ENCODE measurements around the gene GPR108.
"Not testable (repeated sequence)": the region's sequence is repeated elsewhere in the genome, so short reads cannot be mapped to it uniquely, and the experiment has no call there.

GPR108 gene

GRCh38 chr19:6718741-6719539 lies 18.4 kb downstream of the GPR108 start:
- DNase-seq = no peak

GRCh38 chr19:6718111-6718740 lies 19.2 kb downstream of the GPR108 start:
- DNase-seq = no peak

- no peak for DNase-seq
Measured at GRCh38 chr19:6717441-6717971, 19.9 kb downstream of the GPR108 start.

DNA sequence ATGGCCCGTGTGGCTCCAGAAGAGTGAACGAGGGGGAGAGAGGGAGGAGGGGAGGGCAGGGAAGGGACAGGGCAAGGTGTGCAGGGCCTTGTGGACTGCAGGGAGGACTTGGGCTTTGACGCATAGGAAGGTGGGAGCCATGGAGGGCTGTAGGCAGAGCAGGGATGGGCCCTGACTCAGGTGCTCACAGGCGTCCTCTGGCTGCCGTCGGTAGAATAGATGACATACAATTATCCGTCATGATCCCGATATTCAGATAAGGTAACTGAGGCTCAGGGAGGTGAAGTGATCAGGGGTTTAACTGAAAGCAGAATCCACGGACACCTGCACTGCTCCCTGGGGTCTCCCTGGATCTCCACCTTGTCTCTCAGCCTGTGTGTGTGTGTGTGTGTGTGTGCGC lies 20.3 kb downstream of the GPR108 start:
- DNase-seq = no peak

GRCh38 chr19:6716610-6716970 lies 20.8 kb downstream of the GPR108 start:
- no peak for DNase-seq

GRCh38 chr19:6714749-6715555 lies 22.4 kb downstream of the GPR108 start:
- DNase-seq = no peak

DNA sequence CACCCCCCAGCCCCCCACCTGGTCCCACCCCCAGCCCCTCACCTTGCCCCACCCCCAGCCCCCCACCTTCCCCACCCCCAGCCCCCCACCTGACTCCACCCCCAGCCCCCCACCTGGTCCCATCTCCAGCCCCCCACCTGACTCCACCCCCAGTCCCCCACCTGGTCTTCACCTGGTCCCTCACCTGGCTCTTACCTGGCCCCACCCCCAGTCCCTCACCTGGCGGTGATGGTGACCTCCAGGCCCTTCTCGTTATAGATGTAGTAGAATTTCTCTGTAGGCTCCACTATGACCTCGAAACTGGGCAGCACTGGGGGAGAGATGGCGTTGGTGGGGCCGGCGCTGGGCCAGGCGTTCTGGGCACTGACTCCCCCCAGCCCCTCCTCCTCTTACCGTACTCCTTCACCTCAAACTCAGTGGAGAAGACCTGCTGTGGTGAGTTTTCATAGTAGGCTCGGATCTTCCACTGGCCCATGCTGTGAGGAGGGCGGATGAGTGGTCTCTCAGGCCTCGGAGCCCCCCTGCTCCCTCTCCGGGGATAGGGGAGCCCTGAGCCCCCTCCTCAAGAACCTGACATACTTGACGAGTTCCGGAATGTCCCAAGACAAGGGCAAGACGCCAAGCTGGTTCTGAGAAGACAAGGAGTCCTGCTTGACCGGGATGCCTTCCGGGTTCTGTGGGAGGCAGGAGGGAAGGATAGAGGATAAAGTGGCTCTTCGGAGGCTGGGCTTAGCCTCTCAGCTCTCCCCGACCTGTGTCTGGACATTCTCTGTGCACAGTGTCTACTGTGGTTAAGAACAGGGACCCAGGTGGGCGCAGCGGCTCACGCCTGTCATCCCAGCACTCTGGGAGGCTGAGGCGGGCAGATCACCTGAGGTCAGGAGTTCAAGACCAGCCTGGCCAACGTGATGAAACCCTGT lies 23.3 kb downstream of the GPR108 start:
- DNase-seq = no peak

- no peak for DNase-seq
Measured at GRCh38 chr19:6712692-6713670, 24.4 kb downstream of the GPR108 start.

DNA sequence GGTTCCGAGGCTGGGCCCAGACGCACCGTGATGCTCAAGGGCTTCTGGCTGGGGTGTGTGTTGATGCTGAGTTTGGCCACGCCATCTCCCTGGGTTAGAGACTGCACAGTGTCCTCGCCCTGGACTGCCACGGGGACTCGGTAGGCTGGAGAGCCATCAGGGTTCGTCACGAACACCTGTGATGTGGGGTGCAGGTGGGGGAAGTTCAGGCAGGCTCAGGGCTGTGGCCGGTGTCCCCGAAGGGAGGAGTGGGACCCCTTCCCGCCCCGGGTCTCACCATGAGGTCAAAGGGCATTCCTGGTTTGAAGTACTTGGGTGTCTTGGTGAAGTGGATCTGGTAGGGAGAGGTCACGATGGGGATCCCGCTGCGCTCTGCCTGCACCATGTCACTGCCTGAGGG lies 25.1 kb downstream of the GPR108 start:
- no peak for DNase-seq

DNA sequence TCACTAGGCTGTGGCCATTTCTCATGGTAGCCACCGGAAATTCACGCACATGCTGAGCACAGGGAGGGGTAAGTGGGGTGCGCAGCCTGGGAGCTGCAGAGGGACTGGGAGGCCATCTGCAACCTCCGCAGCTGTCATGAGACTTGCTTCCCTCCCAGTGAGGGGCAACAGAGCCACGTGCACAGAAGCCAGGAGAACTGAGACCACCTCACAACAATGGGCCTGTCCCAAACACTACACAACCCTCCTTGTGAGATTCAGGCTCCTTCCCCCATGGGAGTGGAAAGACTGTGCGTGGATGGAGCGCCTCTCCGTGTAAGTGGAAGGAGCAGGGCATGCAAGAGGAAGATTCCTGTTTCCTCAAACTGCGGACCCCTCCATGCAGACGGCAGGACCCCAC lies 25.8 kb downstream of the GPR108 start:
- DNase-seq = no peak

DNA sequence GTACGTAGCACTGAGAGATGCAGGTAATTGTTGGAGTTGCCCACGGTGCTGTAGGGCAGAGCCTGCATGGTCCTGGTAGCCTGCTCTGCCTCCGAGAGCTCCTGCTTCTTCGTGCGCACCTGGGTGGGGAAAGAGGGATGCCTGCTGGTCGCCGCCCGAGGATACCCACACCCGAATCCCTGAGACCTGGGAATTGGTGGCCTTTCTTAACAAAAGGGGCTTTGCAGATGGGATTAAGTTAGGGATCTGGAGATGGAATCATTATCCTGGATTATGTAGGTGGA lies 26.4 kb downstream of the GPR108 start:
- DNase-seq = no peak

- no peak for DNase-seq
Measured at GRCh38 chr19:6710273-6711077, 26.9 kb downstream of the GPR108 start.

- DNase-seq = no peak
Measured at GRCh38 chr19:6709549-6709948, 27.8 kb downstream of the GPR108 start.

DNA sequence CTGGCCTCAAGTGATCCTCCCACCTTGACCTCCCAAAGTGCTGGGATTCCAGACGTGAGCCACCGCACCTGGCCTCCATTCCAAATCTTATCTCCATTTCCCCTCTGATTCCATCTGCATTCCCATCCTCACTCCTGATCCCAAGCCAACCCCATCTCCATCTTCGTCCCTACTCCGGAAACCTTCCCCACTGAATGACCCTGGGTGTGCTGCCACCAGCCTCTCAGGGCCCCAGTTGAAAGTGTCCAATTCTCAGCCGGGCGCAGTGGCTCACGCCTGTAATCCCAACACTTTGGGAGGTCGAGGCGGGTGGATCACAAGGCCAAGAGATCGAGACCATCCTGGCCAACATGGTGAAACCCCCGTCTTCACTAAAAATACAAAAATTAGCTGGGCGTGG lies 28.5 kb downstream of the GPR108 start:
- DNase-seq = not testable (repeated sequence)

GRCh38 chr19:6708346-6708745 lies 29.0 kb downstream of the GPR108 start:
- no peak for DNase-seq

DNA sequence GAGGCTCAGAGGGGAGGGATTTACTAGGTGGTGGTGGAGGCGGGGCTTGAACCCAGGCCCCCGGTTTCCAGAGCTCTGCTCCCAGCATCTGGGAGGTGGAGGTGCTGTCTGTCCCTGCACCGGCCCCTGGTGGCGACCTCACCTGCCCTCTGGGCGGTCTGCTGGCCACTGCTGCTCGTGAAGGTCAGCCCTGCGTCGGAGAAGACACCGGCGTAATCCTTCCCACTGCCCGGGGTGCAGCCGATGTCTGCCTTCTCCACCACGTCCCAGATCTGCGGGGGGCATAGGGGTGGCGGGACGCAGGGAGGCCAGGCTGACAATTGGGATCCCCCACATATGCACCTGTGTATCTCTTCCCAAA lies 29.7 kb downstream of the GPR108 start:
- no peak for DNase-seq

DNA sequence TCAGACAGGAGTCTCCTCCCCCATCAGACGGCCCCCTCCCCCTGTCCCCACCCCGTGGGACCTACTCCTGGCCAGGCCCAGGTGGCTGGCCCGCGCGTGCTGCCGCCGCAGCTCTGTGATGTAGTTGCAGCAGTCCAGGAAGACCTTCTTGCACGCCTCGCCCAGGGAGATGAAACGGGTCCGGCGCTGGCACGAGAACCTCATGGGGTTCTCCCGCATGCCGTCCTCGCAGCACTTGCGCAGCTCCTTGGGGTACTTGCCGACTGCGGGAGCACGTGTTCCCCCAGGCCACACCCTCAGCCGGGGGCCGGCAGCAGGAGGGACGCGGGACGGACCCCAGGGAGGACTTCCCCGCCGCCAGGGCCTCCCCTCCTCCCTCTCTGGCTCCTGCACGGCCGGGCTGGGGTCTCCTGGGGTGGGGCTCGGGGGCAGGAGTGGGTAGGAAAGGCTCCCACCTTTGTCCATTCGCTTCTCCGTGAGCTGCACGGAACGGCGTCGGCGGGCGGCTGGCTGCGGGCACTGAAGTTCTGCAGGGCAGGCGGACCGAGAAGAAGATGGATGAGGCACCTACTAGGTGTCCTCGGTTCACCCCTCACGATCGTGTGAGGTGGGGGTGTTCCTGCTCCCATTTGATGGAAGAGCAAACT lies 30.2 kb downstream of the GPR108 start:
- DNase-seq = no peak

- no peak for DNase-seq
Measured at GRCh38 chr19:6706633-6706958, 30.8 kb downstream of the GPR108 start.

GRCh38 chr19:6705931-6706632 lies 31.3 kb downstream of the GPR108 start:
- no peak for DNase-seq

Measured in right forelimb (tissue), 1 donor.